Gastrocnemius medialis (tissue), 4 donors: ENCODE data around the gene BICD1.

Source experiments
- CTCF ChIP-seq, 5 experiments: fragments of 450-650 bp in 3 of 5; fragments of 200-600 bp in 2 of 5; sonication (generic) in 2 of 5; IDR thresholded peaks in 4 of 5; conservative IDR thresholded peaks in 1 of 5; 1 replicate in 4 of 5; 2 replicates in 1 of 5; pipeline ENCODE4 v1.5.1; 2016 to 2019; ENCODE audit warnings: antibody characterized with exemption in 5 of 5, mild to moderate bottlenecking in 3 of 5, moderate library complexity in 3 of 5
- POLR2A ChIP-seq, 2 donors: fragments of 450-650 bp; IDR thresholded peaks; one replicate each; pipeline ENCODE4 v1.6.1; 2017; ENCODE audit warnings: antibody characterized with exemption in 2 of 2, mild to moderate bottlenecking in 2 of 2, moderate library complexity in 2 of 2

- TF ChIP-seq CTCF (IDR thresholded peaks at IDR 0.05 in 4 of 5, conservative IDR thresholded peaks at IDR 0.05 in 1 of 5) (no peak), POLR2A (IDR thresholded peaks at IDR 0.05) (no peak)
These were observed 236.8 kb downstream of the BICD1 start for GRCh38 chr12:32343496-32343895.
